Stimulated activated CD8-positive, alpha-beta memory T cell treated with anti-CD3 and anti-CD28 coated beads, Interleukin-15, amount 100 ng/mL, for 1 hour (primary cell): ENCODE data around the gene SLC25A23.

Experiments
- DNase-seq: peaks from one replicate; pipeline ENCODE4 v3.0.0-alpha.2; 2020; ENCODE audit warnings: low read depth

SLC25A23 gene

GRCh38 chr19:6481541-6482342 is 22.1 kb upstream of the SLC25A23 start, which contains the start of gene DENND1C:
Gene DENND1C (minus strand): TSS chr19:6481787. CDS start chr19:6481695, 92 bp downstream.
- peak; percentile 36 for DNase-seq

GRCh38 chr19:6480848-6481415 is 21.3 kb upstream of the SLC25A23 start:
- DNase-seq: no peak

GRCh38 chr19:6479836-6480398 is 20.3 kb upstream of the SLC25A23 start:
- no peak for DNase-seq

- no peak for DNase-seq
These were observed 19.2 kb upstream of the SLC25A23 start for GRCh38 chr19:6478815-6479214.

- no peak for DNase-seq
These were observed 17.4 kb upstream of the SLC25A23 start for GRCh38 chr19:6476896-6477431.

GRCh38 chr19:6476155-6476895 is 16.7 kb upstream of the SLC25A23 start:
- peak; percentile 39 for DNase-seq

GRCh38 chr19:6475321-6476108 is 15.9 kb upstream of the SLC25A23 start:
- DNase-seq: no peak

GRCh38 chr19:6473647-6474046 is 14.1 kb upstream of the SLC25A23 start:
- no peak for DNase-seq

- no peak for DNase-seq
These were observed 13.1 kb upstream of the SLC25A23 start for GRCh38 chr19:6472713-6473112.

GRCh38 chr19:6471076-6471475 is 11.5 kb upstream of the SLC25A23 start:
- no peak for DNase-seq

GRCh38 chr19:6470173-6470572 is 10.6 kb upstream of the SLC25A23 start:
- no peak for DNase-seq

GRCh38 chr19:6467384-6467783 is 7.8 kb upstream of the SLC25A23 start:
- DNase-seq: no peak

- DNase-seq: no peak
These were observed 7.1 kb upstream of the SLC25A23 start for GRCh38 chr19:6466526-6467248.

- DNase-seq: no peak
These were observed 6.1 kb upstream of the SLC25A23 start for GRCh38 chr19:6465663-6466062.

- no peak for DNase-seq
These were observed 5.4 kb upstream of the SLC25A23 start for GRCh38 chr19:6465006-6465405.

- DNase-seq: peak; percentile 29
These were observed 4.7 kb upstream of the SLC25A23 start, which contains the start of gene CRB3 for GRCh38 chr19:6464070-6464873. Gene CRB3 (plus strand): TSS chr19:6464271. CDS start chr19:6464702, 431 bp downstream.

GRCh38 chr19:6460099-6460884 is 700 bp upstream of the SLC25A23 start:
- peak; percentile 95 for DNase-seq

GRCh38 chr19:6458695-6459261 is 814 bp downstream of the SLC25A23 start:
- DNase-seq: no peak
